Upper lobe of left lung (tissue), 6 donors: ENCODE results near the gene NPIPB6. TPM values are rescaled to one million over a fixed set of nuclear protein-coding genes. Genes with fewer than 3 reads are reported as not detected.

Source experiments
- ATAC-seq, 2 donors: fragments of 200-7000 bp; cut with Tn5 transposase; one replicate each; pipeline ENCODE4 v1.9.1; 2022; ENCODE audit warnings: mild to moderate bottlenecking in 2 of 2, moderate library complexity in 2 of 2; ENCODE audit not compliant: low FRiP score in 2 of 2
- DNase-seq, 2 donors: peaks; one replicate each; pipeline ENCODE4 v3.0.0-alpha.2; 2019 to 2020
- H3K27ac ChIP-seq, 4 donors: fragments of 200-600 bp; sonication (generic); one replicate each; pipeline ENCODE4 v1.5.1; 2016 to 2019
- H3K27me3 ChIP-seq, 4 donors: fragments of 200-600 bp; sonication (generic); one replicate each; pipeline ENCODE4 v1.5.1; 2017 to 2019
- H3K36me3 ChIP-seq, 4 donors: fragments of 200-600 bp; sonication (generic); one replicate each; pipeline ENCODE4 v1.5.1; 2016 to 2019
- H3K4me1 ChIP-seq, 4 donors: fragments of 200-600 bp; sonication (generic); one replicate each; pipeline ENCODE4 v1.5.1; 2018 to 2019
- H3K4me3 ChIP-seq, 4 donors: fragments of 200-600 bp; sonication (generic); one replicate each; pipeline ENCODE4 v1.5.1; 2017 to 2019; ENCODE audit warnings: mild to moderate bottlenecking in 2 of 4, moderate library complexity in 1 of 4
- H3K9me3 ChIP-seq, 4 donors: fragments of 200-600 bp; sonication (generic); one replicate each; pipeline ENCODE4 v1.5.1; 2018 to 2019
- EP300 ChIP-seq, 4 donors: sonication (generic); formaldehyde crosslinking; IDR thresholded peaks; one replicate each; pipeline ENCODE4 v1.5.1; 2017; ENCODE audit warnings: antibody characterized with exemption in 4 of 4, control low read depth in 2 of 4
- POLR2A ChIP-seq, 4 donors: fragments of 450-650 bp; IDR thresholded peaks; one replicate each; pipeline ENCODE4 v1.5.1; 2016 to 2017; ENCODE audit warnings: antibody characterized with exemption in 4 of 4, mild to moderate bottlenecking in 2 of 4
- POLR2AphosphoS5 ChIP-seq, 2 donors: sonication (generic); formaldehyde crosslinking; IDR thresholded peaks; one replicate each; pipeline ENCODE4 v1.5.1; 2017; ENCODE audit warnings: antibody characterized with exemption in 2 of 2
- WGBS, 2 donors: methylation state at CpG; one replicate each; pipeline ENCODE4 v1.1.5; 2017 to 2018; 5-methylcytosine and 5-hydroxymethylcytosine counted together
- total RNA-seq, 6 donors: library from RNA; depleted of rRNA in 4 of 6; stranded (reverse); fragments of >200 nt in 4 of 6; gene quantifications; one replicate each; pipeline versions ENCODE4 v1.1.0 to v1.2.1, GENCODE V29; 2016 to 2021
- TF ChIP-seq, protein P1 (sequence below), 6 experiments: fragments of 450-650 bp in 4 of 6; fragments of 200-600 bp in 2 of 6; sonication (generic) in 2 of 6; IDR thresholded peaks; one replicate each; pipeline ENCODE4 v1.5.1; 2016 to 2019; ENCODE audit warnings: antibody characterized with exemption in 6 of 6
- donor health status: DM: no; HTN: no; CAD: no; lungs with moderate emphysema.
- donor health status: DM: no; HTN: yes; CAD: no; lungs with severe emphysema.

Gene NPIPB6
- total RNA-seq, 6 donors from 2014 or later, result 1.6 to 3.3 TPM; not detected in 4

DNA sequence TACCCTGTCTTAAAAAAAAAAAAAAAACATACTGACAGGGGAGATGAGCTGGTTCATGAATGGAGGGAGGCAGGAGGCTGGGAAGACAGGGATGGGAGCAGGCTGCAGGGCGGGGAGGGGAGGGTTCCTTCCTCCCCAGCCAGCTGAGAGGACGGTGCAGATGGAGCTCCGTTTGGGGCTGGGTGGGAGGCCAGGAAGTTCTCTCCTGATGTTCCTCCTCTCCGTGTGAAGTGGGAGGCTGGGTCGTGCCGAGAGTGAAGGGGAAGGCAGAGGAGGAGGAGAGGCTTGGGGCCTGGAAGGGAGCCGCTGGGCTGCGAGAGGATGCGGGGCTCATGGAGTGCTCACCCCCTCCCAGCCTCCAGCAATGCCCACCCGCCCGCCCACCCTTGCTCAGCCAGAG lies 49.7 kb downstream of the NPIPB6 start:
- Histone ChIP-seq H3K9me3 (no peaks in the 10 kb centered on the region), H3K4me3 (no peak overlapping the region), H3K27ac (no peak overlapping the region), H3K36me3 (no peaks in the 10 kb centered on the region), H3K4me1 (peaks cover 0 to 4% (median 1%) of the 10 kb centered on the region in 4 donors), H3K27me3 (no peaks in the 10 kb centered on the region)
- 52 to 64% methylated on average over 10 to 11 of the region's 11 CpGs for WGBS, 2 donors
- ATAC-seq, result no peak
- TF ChIP-seq, protein P1, sequence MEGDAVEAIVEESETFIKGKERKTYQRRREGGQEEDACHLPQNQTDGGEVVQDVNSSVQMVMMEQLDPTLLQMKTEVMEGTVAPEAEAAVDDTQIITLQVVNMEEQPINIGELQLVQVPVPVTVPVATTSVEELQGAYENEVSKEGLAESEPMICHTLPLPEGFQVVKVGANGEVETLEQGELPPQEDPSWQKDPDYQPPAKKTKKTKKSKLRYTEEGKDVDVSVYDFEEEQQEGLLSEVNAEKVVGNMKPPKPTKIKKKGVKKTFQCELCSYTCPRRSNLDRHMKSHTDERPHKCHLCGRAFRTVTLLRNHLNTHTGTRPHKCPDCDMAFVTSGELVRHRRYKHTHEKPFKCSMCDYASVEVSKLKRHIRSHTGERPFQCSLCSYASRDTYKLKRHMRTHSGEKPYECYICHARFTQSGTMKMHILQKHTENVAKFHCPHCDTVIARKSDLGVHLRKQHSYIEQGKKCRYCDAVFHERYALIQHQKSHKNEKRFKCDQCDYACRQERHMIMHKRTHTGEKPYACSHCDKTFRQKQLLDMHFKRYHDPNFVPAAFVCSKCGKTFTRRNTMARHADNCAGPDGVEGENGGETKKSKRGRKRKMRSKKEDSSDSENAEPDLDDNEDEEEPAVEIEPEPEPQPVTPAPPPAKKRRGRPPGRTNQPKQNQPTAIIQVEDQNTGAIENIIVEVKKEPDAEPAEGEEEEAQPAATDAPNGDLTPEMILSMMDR (IDR thresholded peaks at IDR 0.05), result no peak
- TF ChIP-seq POLR2A (IDR thresholded peaks at IDR 0.05) (no peak), EP300 (IDR thresholded peaks at IDR 0.05) (no peak), POLR2AphosphoS5 (IDR thresholded peaks at IDR 0.05) (no peak)
- DNase-seq, result no peak

DNA sequence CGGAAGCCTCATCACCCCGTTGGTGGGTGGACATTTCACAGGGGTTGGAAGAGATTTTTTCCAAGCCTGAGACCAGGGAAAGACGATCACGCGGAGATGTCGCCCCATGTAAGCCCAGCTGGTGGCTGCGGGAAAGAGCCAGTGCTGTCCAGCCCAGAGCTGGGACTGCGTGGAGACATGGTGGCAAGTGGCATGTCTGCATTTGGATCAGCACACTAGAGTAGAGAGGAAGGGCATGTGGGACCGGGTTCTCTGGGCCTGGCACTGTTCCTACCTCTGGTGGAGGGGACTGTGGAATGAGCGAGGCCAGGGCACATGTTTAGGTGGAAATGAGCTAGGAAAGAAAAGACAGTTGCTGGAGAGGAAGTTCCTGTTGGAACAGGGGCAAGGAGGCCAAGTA lies 51.0 kb downstream of the NPIPB6 start:
- Histone ChIP-seq H3K4me3 (no peak overlapping the region), H3K4me1 (peaks cover 0 to 4% (median 1%) of the 10 kb centered on the region in 4 donors), H3K27ac (no peak overlapping the region), H3K36me3 (no peaks in the 10 kb centered on the region), H3K9me3 (no peaks in the 10 kb centered on the region), H3K27me3 (no peaks in the 10 kb centered on the region)
- WGBS, 2 donors, result 88 to 90% methylated on average over 10 of the region's 10 CpGs
- DNase-seq, result no peak
- TF ChIP-seq POLR2A (IDR thresholded peaks at IDR 0.05) (no peak), POLR2AphosphoS5 (IDR thresholded peaks at IDR 0.05) (no peak)
- TF ChIP-seq, protein P1 (IDR thresholded peaks at IDR 0.05), result no peak
- no peak for ATAC-seq

DNA sequence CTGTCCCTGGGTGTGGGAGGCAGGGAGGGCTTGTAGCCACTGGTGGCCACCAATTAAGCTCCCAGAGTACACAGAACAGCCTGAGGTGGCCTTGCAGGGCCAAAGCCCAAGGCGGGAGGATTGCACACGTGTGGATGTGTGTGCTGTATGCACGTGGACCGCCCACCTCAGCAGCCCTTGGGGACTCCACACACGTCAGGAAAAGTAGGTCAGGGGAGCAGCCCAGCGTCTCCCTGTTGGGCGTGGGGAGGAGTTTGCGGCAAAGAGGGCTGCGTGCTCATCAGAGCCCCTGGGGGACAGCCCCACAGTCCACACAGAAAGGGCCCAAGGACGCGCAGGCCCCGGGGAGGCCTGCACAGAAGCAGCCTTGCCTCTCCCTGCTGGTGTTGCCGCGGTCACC lies 51.4 kb downstream of the NPIPB6 start:
- DNase-seq, result no peak
- 83 to 85% methylated on average over 13 to 14 of the region's 14 CpGs for WGBS, 2 donors

DNA sequence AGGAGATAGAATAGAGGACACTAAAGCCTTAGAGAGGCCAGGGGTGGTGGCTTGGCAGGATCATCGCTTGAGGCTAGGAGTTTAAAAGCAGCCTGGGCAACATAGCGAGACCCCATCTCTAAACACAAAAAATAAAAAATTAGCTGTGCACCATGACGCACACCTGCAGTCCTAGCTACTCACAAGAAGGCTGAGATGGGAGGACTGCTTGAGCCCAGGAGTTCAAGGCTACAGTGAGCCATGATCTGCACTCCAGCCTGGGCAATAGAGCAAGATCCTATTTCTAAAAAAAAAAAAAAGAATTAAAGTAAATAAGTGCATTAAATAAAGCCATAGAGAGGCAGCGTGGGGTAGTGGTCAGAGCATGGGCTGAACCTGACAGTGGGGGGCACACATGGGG lies 51.9 kb downstream of the NPIPB6 start:
- Histone ChIP-seq H3K36me3 (no peaks in the 10 kb centered on the region), H3K27ac (no peak overlapping the region), H3K4me1 (no peaks in the 10 kb centered on the region), H3K4me3 (no peak overlapping the region), H3K9me3 (no peaks in the 10 kb centered on the region), H3K27me3 (no peaks in the 10 kb centered on the region)
- no peak for ATAC-seq
- DNase-seq, result no peak
- TF ChIP-seq POLR2A (IDR thresholded peaks at IDR 0.05) (no peak), EP300 (IDR thresholded peaks at IDR 0.05) (no peak), POLR2AphosphoS5 (IDR thresholded peaks at IDR 0.05) (no peak)
- TF ChIP-seq, protein P1 (IDR thresholded peaks at IDR 0.05), result no peak
- WGBS, 2 donors, result 93 to 96% methylated on average over 4 of the region's 4 CpGs

More for the DNA sequence above, 51.4 kb downstream of the NPIPB6 start:
- Histone ChIP-seq H3K27me3 (no peaks in the 10 kb centered on the region), H3K4me3 (no peak overlapping the region), H3K36me3 (no peaks in the 10 kb centered on the region), H3K4me1 (peaks cover 0 to 1% (median under 1%) of the 10 kb centered on the region in 4 donors), H3K9me3 (no peaks in the 10 kb centered on the region), H3K27ac (no peak overlapping the region)
- TF ChIP-seq EP300 (IDR thresholded peaks at IDR 0.05), result no peak
- TF ChIP-seq, protein P1 (IDR thresholded peaks at IDR 0.05), result no peak
- TF ChIP-seq POLR2A (IDR thresholded peaks at IDR 0.05), result no peak
- TF ChIP-seq POLR2AphosphoS5 (IDR thresholded peaks at IDR 0.05), result no peak
- no peak for ATAC-seq

DNA sequence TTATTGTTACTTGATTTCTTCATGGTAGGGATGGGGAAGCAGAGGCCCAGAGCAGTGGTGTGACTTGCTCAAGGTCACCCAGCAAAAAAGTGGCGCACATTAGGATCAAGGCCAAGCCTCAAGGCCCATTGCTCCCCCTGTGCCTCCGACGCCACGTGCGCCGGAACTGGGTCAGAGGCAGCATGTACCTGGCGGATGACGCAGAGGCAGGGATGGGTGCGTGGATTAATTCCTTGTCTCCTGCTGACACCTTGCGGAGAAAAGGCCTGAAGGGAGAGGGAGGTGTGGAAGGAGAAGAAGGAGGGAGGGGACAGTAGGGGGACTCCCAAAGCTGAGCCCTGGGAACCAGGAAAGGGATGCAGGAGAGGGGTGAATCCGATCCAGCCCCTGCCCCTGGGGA lies 52.5 kb downstream of the NPIPB6 start:
- WGBS, 2 donors, result 93 to 97% methylated on average over 11 of the region's 11 CpGs
- ATAC-seq, result no peak
- H3K4me1 ChIP-seq, result no peaks in the 10 kb centered on the region
- DNase-seq, result no peak
- no peaks in the 10 kb centered on the region for H3K27me3 ChIP-seq
- no peak overlapping the region for H3K4me3 ChIP-seq
- H3K36me3 ChIP-seq, result no peaks in the 10 kb centered on the region
- TF ChIP-seq POLR2AphosphoS5 (IDR thresholded peaks at IDR 0.05), result no peak
- no peaks in the 10 kb centered on the region for H3K9me3 ChIP-seq
- no peak overlapping the region for H3K27ac ChIP-seq
